HepG2 (cell line): ENCODE measurements around the gene ZSCAN26. TPM values are rescaled to one million over a fixed set of nuclear protein-coding genes. Genes with fewer than 3 reads are reported as not detected.
A peak's percentile ranks its signal among the peaks of the same experiment; 100 is the strongest.

Experiments used
- ARNT2 ChIP-seq: sonication (generic); formaldehyde crosslinking; IDR thresholded peaks from 2 replicates; pipeline ENCODE4 v1.8.0; 2022; ENCODE audit warnings: mild to moderate bottlenecking, low read depth, missing genetic modification reagents, moderate library complexity
- ATRX ChIP-seq: sonication (generic); formaldehyde crosslinking; IDR thresholded peaks from 2 replicates; pipeline ENCODE4 v1.4.0; 2020; ENCODE audit warnings: missing genetic modification reagents, borderline replicate concordance
- CHD4 ChIP-seq: fragments of 200-600 bp; sonication (generic); IDR thresholded peaks from 2 replicates; pipeline ENCODE4 v1.7.0; 2017; ENCODE audit warnings: mild to moderate bottlenecking, low read length, borderline replicate concordance
- ELF1 ChIP-seq: sonication (generic); formaldehyde crosslinking; IDR thresholded peaks from 2 replicates; pipeline ENCODE4 v1.4.0; 2020; ENCODE audit warnings: missing genetic modification reagents
- FIP1L1 ChIP-seq: fragments of 200-400 bp; formaldehyde crosslinking; IDR thresholded peaks from 2 replicates; pipeline ENCODE4 v1.6.1; 2018; ENCODE audit warnings: low read depth, mild to moderate bottlenecking, low read length, moderate library complexity, borderline replicate concordance; ENCODE audit not compliant: insufficient read depth
- FLYWCH1 ChIP-seq: sonication (generic); formaldehyde crosslinking; IDR thresholded peaks from 2 replicates; pipeline ENCODE4 v1.8.1; 2023; ENCODE audit warnings: mild to moderate bottlenecking, missing genetic modification reagents
- GABPA ChIP-seq, 2 experiments: IDR thresholded peaks; 2 replicates each; pipeline ENCODE4 v1.6.1; 2011 to 2016; ENCODE audit warnings: low read depth in 2 of 2, low read length in 1 of 2, missing biosample characterization in 1 of 2, missing genetic modification characterization in 1 of 2
- MAF1 ChIP-seq: sonication (generic); formaldehyde crosslinking; IDR thresholded peaks from 2 replicates; pipeline ENCODE4 v1.5.0; 2020; ENCODE audit warnings: missing genetic modification reagents, borderline replicate concordance
- MLLT10 ChIP-seq: sonication (generic); formaldehyde crosslinking; IDR thresholded peaks from 2 replicates; pipeline ENCODE4 v1.4.0; 2020; ENCODE audit warnings: missing genetic modification reagents
- NR2F6 ChIP-seq, 2 experiments: IDR thresholded peaks; 2 replicates each; pipeline ENCODE4 v1.6.1; 2016; ENCODE audit warnings: antibody characterized with exemption in 1 of 2, mild to moderate bottlenecking in 1 of 2
- REXO4 ChIP-seq: sonication (generic); formaldehyde crosslinking; IDR thresholded peaks from 2 replicates; pipeline ENCODE4 v1.8.0; 2022; ENCODE audit warnings: missing genetic modification reagents, mild to moderate bottlenecking, borderline replicate concordance
- SP5 ChIP-seq: IDR thresholded peaks from 2 replicates; pipeline ENCODE4 v1.6.1; 2016; ENCODE audit warnings: low read depth, borderline replicate concordance
- TCF12 ChIP-seq, 2 experiments: fragments of 450-650 bp in 1 of 2; sonication (generic) in 1 of 2; formaldehyde crosslinking in 1 of 2; IDR thresholded peaks; 2 replicates each; pipeline versions ENCODE4 v1.6.1 to v1.8.0; 2017 to 2022; ENCODE audit warnings: antibody characterized with exemption in 1 of 2, mild to moderate bottlenecking in 1 of 2, missing genetic modification reagents in 1 of 2, moderate library complexity in 1 of 2
- TCF7 ChIP-seq: sonication (generic); IDR thresholded peaks from 2 replicates; pipeline ENCODE4 v1.6.1; 2016; ENCODE audit warnings: antibody characterized with exemption, low read depth
- TMF1 ChIP-seq: sonication (generic); formaldehyde crosslinking; IDR thresholded peaks from 2 replicates; pipeline ENCODE4 v1.8.1; 2022; ENCODE audit warnings: low read depth, missing genetic modification reagents
- ZMYM3 ChIP-seq: sonication (generic); formaldehyde crosslinking; IDR thresholded peaks from 2 replicates; pipeline ENCODE4 v1.5.1; 2020; ENCODE audit warnings: mild to moderate bottlenecking, missing genetic modification reagents
- ZNF292 ChIP-seq: sonication (generic); formaldehyde crosslinking; IDR thresholded peaks from 2 replicates; pipeline ENCODE4 v1.8.1; 2022; ENCODE audit warnings: mild to moderate bottlenecking, low read depth, missing genetic modification reagents, borderline replicate concordance
- ZNF556 ChIP-seq: sonication (generic); formaldehyde crosslinking; IDR thresholded peaks from 2 replicates; pipeline ENCODE4 v1.4.0; 2020; ENCODE audit warnings: mild to moderate bottlenecking, missing genetic modification reagents, borderline replicate concordance
- ZNF619 ChIP-seq: sonication (generic); formaldehyde crosslinking; IDR thresholded peaks from 2 replicates; pipeline ENCODE4 v1.4.0; 2020; ENCODE audit warnings: mild to moderate bottlenecking, missing genetic modification reagents
- ZNF709 ChIP-seq: sonication (generic); formaldehyde crosslinking; IDR thresholded peaks from 2 replicates; pipeline ENCODE4 v1.5.0; 2020; ENCODE audit warnings: mild to moderate bottlenecking, missing genetic modification reagents
- polyA plus RNA-seq, 8 experiments: library from polyadenylated mRNA; depleted of rRNA in 3 of 8; stranded (reverse) in 7 of 8; unstranded in 1 of 8; fragments of >200 nt; fragmentation: Illumina TruSeq in 4 of 8; extraction: Trizol in 4 of 8; gene quantifications; 2 replicates each; pipeline versions ENCODE4 v1.2.1 to v1.2.3, GENCODE V29; 2011 to 2016; ENCODE audit warnings: low read depth in 4 of 8, missing spikeins in 1 of 8, mixed read lengths in 1 of 8; ENCODE audit not compliant: insufficient read depth in 1 of 8
- total RNA-seq, 5 experiments: library from RNA; depleted of rRNA; stranded (reverse); fragments of >200 nt; fragmentation: Illumina TruSeq; extraction: Trizol; gene quantifications; 2 replicates each; pipeline ENCODE4 v1.2.3, GENCODE V29; 2016; ENCODE audit warnings: low read depth in 1 of 5
- TF ChIP-seq, protein P1 (sequence below): sonication (generic); formaldehyde crosslinking; IDR thresholded peaks from 2 replicates; pipeline ENCODE4 v1.8.1; 2022; ENCODE audit warnings: low read depth, mild to moderate bottlenecking, missing genetic modification reagents
- TF ChIP-seq, protein P2 (sequence below): sonication (generic); formaldehyde crosslinking; IDR thresholded peaks from 2 replicates; pipeline ENCODE4 v1.5.0; 2020; ENCODE audit warnings: mild to moderate bottlenecking, missing genetic modification reagents
- TF ChIP-seq, protein P3 (sequence below): IDR thresholded peaks from 2 replicates; pipeline ENCODE4 v1.6.1; 2016; ENCODE audit warnings: mild to moderate bottlenecking, missing biosample characterization, missing genetic modification reagents

ZSCAN26 gene
- total and polyA plus RNA-seq, 2 of the 13 experiments (the other 11 are each of a cell fraction or from before 2014, with no cell fraction given): 12.0 to 15.6 TPM

DNA sequence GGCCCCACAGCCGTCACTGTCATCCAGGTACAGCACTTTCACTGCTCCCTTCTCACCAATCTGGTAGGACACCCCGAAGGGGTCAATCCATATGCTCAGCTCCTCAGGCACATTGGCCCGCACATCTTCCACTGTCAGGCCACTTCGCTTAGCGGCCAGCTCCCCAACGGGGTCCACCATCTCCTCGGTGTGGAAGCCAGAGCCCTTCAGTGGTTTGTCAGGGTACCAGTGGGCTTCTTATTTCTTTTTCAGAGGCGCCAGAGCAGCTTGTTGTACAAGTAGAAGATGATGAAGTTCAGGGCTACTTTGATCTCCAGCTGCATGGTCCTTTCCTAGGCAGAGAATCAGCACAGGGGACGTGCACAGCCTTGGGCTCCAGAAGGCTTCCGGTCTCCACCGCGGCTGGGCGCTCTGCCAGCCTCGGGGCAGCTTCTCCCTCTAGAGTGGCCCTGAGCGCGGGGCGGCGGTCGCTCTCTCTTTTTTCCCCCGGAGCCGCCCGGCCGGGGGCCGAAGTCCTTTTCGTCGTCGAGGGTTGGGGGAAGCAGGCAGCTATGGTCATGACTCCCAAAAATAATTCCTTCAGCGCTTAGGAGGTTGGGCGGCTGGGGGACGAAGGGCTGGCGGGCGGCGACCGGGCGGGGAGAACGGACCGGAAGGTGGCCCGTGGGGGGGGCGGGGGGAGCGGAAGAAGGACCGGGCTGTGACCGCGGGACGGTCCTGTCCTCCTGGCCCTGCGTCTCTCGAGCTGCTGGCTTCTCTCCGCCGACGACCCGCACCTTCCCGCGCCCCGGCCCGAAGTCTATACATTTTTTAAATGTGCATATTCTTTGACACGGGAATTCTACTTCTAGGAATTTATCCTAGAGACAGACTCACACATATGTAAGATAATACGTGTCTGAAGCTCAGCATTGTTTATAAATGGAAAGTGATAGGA lies 48.4 kb upstream of the ZSCAN26 start (continued):
- peak; percentile 74; the same call in 1 of the 2 replicates for TF ChIP-seq TMF1 (CRISPR knock-in tag)
- TF ChIP-seq, protein P1, sequence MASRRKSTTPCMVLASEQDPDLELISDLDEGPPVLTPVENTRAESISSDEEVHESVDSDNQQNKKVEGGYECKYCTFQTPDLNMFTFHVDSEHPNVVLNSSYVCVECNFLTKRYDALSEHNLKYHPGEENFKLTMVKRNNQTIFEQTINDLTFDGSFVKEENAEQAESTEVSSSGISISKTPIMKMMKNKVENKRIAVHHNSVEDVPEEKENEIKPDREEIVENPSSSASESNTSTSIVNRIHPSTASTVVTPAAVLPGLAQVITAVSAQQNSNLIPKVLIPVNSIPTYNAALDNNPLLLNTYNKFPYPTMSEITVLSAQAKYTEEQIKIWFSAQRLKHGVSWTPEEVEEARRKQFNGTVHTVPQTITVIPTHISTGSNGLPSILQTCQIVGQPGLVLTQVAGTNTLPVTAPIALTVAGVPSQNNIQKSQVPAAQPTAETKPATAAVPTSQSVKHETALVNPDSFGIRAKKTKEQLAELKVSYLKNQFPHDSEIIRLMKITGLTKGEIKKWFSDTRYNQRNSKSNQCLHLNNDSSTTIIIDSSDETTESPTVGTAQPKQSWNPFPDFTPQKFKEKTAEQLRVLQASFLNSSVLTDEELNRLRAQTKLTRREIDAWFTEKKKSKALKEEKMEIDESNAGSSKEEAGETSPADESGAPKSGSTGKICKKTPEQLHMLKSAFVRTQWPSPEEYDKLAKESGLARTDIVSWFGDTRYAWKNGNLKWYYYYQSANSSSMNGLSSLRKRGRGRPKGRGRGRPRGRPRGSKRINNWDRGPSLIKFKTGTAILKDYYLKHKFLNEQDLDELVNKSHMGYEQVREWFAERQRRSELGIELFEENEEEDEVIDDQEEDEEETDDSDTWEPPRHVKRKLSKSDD (CRISPR knock-in tag): no peak
- TF ChIP-seq, protein P2, sequence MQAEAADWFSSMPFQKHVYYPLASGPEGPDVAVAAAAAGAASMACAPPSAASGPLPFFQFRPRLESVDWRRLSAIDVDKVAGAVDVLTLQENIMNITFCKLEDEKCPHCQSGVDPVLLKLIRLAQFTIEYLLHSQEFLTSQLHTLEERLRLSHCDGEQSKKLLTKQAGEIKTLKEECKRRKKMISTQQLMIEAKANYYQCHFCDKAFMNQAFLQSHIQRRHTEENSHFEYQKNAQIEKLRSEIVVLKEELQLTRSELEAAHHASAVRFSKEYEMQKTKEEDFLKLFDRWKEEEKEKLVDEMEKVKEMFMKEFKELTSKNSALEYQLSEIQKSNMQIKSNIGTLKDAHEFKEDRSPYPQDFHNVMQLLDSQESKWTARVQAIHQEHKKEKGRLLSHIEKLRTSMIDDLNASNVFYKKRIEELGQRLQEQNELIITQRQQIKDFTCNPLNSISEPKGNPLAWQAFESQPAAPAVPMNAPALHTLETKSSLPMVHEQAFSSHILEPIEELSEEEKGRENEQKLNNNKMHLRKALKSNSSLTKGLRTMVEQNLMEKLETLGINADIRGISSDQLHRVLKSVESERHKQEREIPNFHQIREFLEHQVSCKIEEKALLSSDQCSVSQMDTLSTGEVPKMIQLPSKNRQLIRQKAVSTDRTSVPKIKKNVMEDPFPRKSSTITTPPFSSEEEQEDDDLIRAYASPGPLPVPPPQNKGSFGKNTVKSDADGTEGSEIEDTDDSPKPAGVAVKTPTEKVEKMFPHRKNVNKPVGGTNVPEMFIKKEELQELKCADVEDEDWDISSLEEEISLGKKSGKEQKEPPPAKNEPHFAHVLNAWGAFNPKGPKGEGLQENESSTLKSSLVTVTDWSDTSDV (CRISPR knock-in tag): no peak
- peak; percentile 28; the same call in 1 of the 2 replicates for TF ChIP-seq FIP1L1
- TF ChIP-seq, protein P3, sequence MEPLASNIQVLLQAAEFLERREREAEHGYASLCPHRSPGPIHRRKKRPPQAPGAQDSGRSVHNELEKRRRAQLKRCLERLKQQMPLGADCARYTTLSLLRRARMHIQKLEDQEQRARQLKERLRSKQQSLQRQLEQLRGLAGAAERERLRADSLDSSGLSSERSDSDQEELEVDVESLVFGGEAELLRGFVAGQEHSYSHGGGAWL: peak; percentile 93
- no peak for TF ChIP-seq NR2F6 (IDR thresholded peaks at IDR 0.05)
- TF ChIP-seq NR2F6 (CRISPR knock-in tag; IDR thresholded peaks at IDR 0.05): no peak
- TF ChIP-seq TCF7: 0 out of 2 replicates have a peak, but pooled peaks have one; percentile 15
- TF ChIP-seq REXO4 (CRISPR knock-in tag): no peak
- peak; percentile 79 for TF ChIP-seq GABPA (IDR thresholded peaks at IDR 0.05; ENCODE audit: low read depth, low read length)
- TF ChIP-seq GABPA (CRISPR knock-in tag; IDR thresholded peaks at IDR 0.05; ENCODE audit: low read depth): peak; percentile 93
- peak; percentile 50; the same call in 1 of the 2 replicates for TF ChIP-seq ZNF556 (CRISPR knock-in tag)
- no peak; the same call in 1 of the 2 replicates for TF ChIP-seq ZNF292 (CRISPR knock-in tag)
- TF ChIP-seq ZMYM3 (CRISPR knock-in tag): no peak
- TF ChIP-seq FLYWCH1: 0 out of 2 replicates have a peak, but pooled peaks have one; percentile 27
- no peak for TF ChIP-seq MAF1 (CRISPR knock-in tag)
- TF ChIP-seq ATRX (CRISPR knock-in tag): no peak
- peak; percentile 71 for TF ChIP-seq ELF1 (CRISPR knock-in tag)
- no peak for TF ChIP-seq ARNT2
- no peak for TF ChIP-seq TCF12 (IDR thresholded peaks at IDR 0.05)
- TF ChIP-seq TCF12 (CRISPR knock-in tag; IDR thresholded peaks at IDR 0.05): no peak
- no peak for TF ChIP-seq CHD4
- no peak for TF ChIP-seq ZNF619 (CRISPR knock-in tag)
- TF ChIP-seq SP5: no peak
- TF ChIP-seq ZNF709 (CRISPR knock-in tag): peak; percentile 63
- no peak for TF ChIP-seq MLLT10 (CRISPR knock-in tag)
